HepG2 (cell line): ENCODE data around the gene ZNF740. TPM values are rescaled to one million over a fixed set of nuclear protein-coding genes. Genes with fewer than 3 reads are reported as not detected.

ENCODE experiments used
- ATAC-seq: fragments of 200-7000 bp; cut with Tn5 transposase; 3 replicates; pipeline ENCODE4 v1.9.1; 2020; ENCODE audit warnings: mild to moderate bottlenecking, moderate library complexity
- BruUV-seq: library from RNA; stranded (reverse); fragments of 400-500 nt; replicated peaks from 2 replicates; lab custom pipeline; 2021; lab: Mats Ljungman, UMichigan
- CTCF ChIA-PET: fragments of 300-600 bp; formaldehyde crosslinking; extraction: SDS; loops from one replicate; lab custom pipeline; 2021; ENCODE audit warnings: low total read pairs, inconsistent platforms, low intra/inter-chr PET ratio; lab: Yijun Ruan, JAX
- POLR2A ChIA-PET: fragments of 350-600 bp; sonication (Branson Sonifier 250); formaldehyde crosslinking; loops from one replicate; lab custom pipeline; 2020; ENCODE audit warnings: antibody characterized with exemption, inconsistent platforms; lab: Yijun Ruan, JAX
- DNase-seq: peaks from one replicate; pipeline ENCODE4 v3.0.0-alpha.2; 2015; ENCODE audit warnings: low spot score
- FAIRE-seq: peaks from 3 replicates; lab custom pipeline; 2011; peaks lifted over from hg19 to GRCh38; lab: Jason Lieb, UNC
- H2AFZ ChIP-seq: one replicate; pipeline ENCODE4 v1.6.1; 2011; ENCODE audit warnings: low read length, inconsistent platforms
- H3K27ac ChIP-seq: fragments of 300-600 bp; 3 replicates; pipeline ENCODE4 v1.8.0; 2011; ENCODE audit warnings: mixed run types, mild to moderate bottlenecking, mixed read lengths, low read length, inconsistent platforms; ENCODE audit not compliant: insufficient read depth; ENCODE audit errors: extremely low read length
- H3K27me3 ChIP-seq, 2 experiments: fragments of 200-600 bp in 1 of 2; 2 replicates in 1 of 2; 3 replicates in 1 of 2; pipeline versions ENCODE4 v1.6.0 to v1.8.0; 2011; ENCODE audit warnings: low read length in 2 of 2, mild to moderate bottlenecking in 2 of 2, moderate library complexity in 2 of 2, inconsistent platforms in 1 of 2; ENCODE audit not compliant: insufficient read depth in 2 of 2, control insufficient read depth in 1 of 2
- H3K36me3 ChIP-seq, 2 experiments: fragments of 200-600 bp in 1 of 2; replicated peaks in 1 of 2; 2 replicates in 1 of 2; 3 replicates in 1 of 2; pipeline versions ENCODE4 v1.5.1 to v1.8.0; 2011; ENCODE audit warnings: low read length in 2 of 2, inconsistent platforms in 1 of 2; ENCODE audit not compliant: insufficient read depth in 2 of 2, control insufficient read depth in 1 of 2
- H3K4me1 ChIP-seq: 2 replicates; pipeline ENCODE4 v1.5.1; 2012; ENCODE audit warnings: low read length, inconsistent platforms; ENCODE audit not compliant: insufficient read depth
- H3K4me2 ChIP-seq: 2 replicates; pipeline ENCODE4 v1.6.0; 2011; ENCODE audit warnings: low read depth, low read length, inconsistent platforms
- H3K4me3 ChIP-seq, 3 experiments: fragments of 200-600 bp in 1 of 3; sonication (generic), shearing (Covaris generic) in 1 of 3; replicated peaks in 1 of 3; 2 replicates each; pipeline ENCODE4 v1.5.1; 2011 to 2016; ENCODE audit warnings: low read length in 3 of 3, inconsistent platforms in 2 of 3, low read depth in 2 of 3, mild to moderate bottlenecking in 2 of 3, control low read depth in 1 of 3, mixed read lengths in 1 of 3; ENCODE audit not compliant: insufficient read depth in 1 of 3
- H3K79me2 ChIP-seq: one replicate; pipeline ENCODE4 v1.6.1; 2011; ENCODE audit warnings: low read length, inconsistent platforms; ENCODE audit not compliant: insufficient read depth
- H3K9ac ChIP-seq: 2 replicates; pipeline ENCODE4 v1.6.0; 2011; ENCODE audit warnings: mild to moderate bottlenecking, low read depth, low read length, inconsistent platforms; ENCODE audit not compliant: insufficient read depth
- H3K9me3 ChIP-seq: 2 replicates; pipeline ENCODE4 v1.5.1; 2012; ENCODE audit warnings: mild to moderate bottlenecking, low read length
- H4K20me1 ChIP-seq: 2 replicates; pipeline ENCODE4 v1.6.0; 2011; ENCODE audit warnings: inconsistent platforms, mild to moderate bottlenecking, low read length, moderate library complexity; ENCODE audit not compliant: insufficient read depth
- AGO1 ChIP-seq: fragments of 200-400 bp; formaldehyde crosslinking; IDR thresholded peaks from 2 replicates; pipeline ENCODE4 v1.6.1; 2017; ENCODE audit warnings: mild to moderate bottlenecking, low read depth, low read length, moderate library complexity; ENCODE audit not compliant: poor library complexity, severe bottlenecking
- ARNTL ChIP-seq: sonication (generic); formaldehyde crosslinking; IDR thresholded peaks from 2 replicates; pipeline ENCODE4 v1.4.0; 2020; ENCODE audit warnings: mild to moderate bottlenecking, missing genetic modification reagents
- BCL6 ChIP-seq: IDR thresholded peaks from 2 replicates; pipeline ENCODE4 v1.6.1; 2016; ENCODE audit warnings: missing genetic modification reagents, missing compliant biosample characterization
- CBX1 ChIP-seq: IDR thresholded peaks from one replicate; pipeline ENCODE4 v1.6.1; 2016; ENCODE audit warnings: antibody characterized with exemption, low read depth
- CREM ChIP-seq, 2 experiments: sonication (generic) in 1 of 2; formaldehyde crosslinking in 1 of 2; IDR thresholded peaks; 2 replicates each; pipeline versions ENCODE4 v1.4.0 to v1.6.1; 2016 to 2020; ENCODE audit warnings: antibody characterized with exemption in 1 of 2, mild to moderate bottlenecking in 1 of 2, missing genetic modification reagents in 1 of 2
- EHMT2 ChIP-seq: fragments of 200-600 bp; sonication (generic); IDR thresholded peaks from 2 replicates; pipeline ENCODE4 v1.7.0; 2017; ENCODE audit warnings: antibody characterized with exemption, low read depth, low read length, borderline replicate concordance
- IKZF4 ChIP-seq: sonication (generic); formaldehyde crosslinking; IDR thresholded peaks from 2 replicates; pipeline ENCODE4 v1.5.1; 2020; ENCODE audit warnings: borderline replicate concordance, mild to moderate bottlenecking, low read depth, missing genetic modification reagents; ENCODE audit errors: not compliant biosample characterization
- ZNF878 ChIP-seq: sonication (generic); formaldehyde crosslinking; IDR thresholded peaks from 2 replicates; pipeline ENCODE4 v1.8.1; 2023; ENCODE audit warnings: mild to moderate bottlenecking, missing genetic modification reagents, moderate library complexity
- WGBS: methylation state at CpG from one replicate; pipeline ENCODE4 v1.1.6; 2017; ENCODE audit warnings: low lambda C conversion rate; 5-methylcytosine and 5-hydroxymethylcytosine counted together
- in situ Hi-C: cut with HindIII; loops from 2 replicates; pipeline ENCODE4 v1.10.0; 2017; ENCODE audit warnings: low pct_unique_long_range_greater_than_20kb; ENCODE audit not compliant: extremely low pct_ligation_motif_present
- intact Hi-C: fragments of 100-400 bp; cut with micrococcal nuclease; formaldehyde crosslinking; loops from one replicate; pipeline ENCODE4 v1.10.0; 2022; ENCODE audit not compliant: unreplicated experiment
- polyA plus RNA-seq, 8 experiments: library from polyadenylated mRNA; depleted of rRNA in 3 of 8; stranded (reverse) in 7 of 8; unstranded in 1 of 8; fragments of >200 nt; fragmentation: Illumina TruSeq in 4 of 8; extraction: Trizol in 4 of 8; gene quantifications; 2 replicates each; pipeline versions ENCODE4 v1.2.1 to v1.2.3, GENCODE V29; 2011 to 2016; ENCODE audit warnings: low read depth in 4 of 8, missing spikeins in 1 of 8, mixed read lengths in 1 of 8; ENCODE audit not compliant: insufficient read depth in 1 of 8
- total RNA-seq, 5 experiments: library from RNA; depleted of rRNA; stranded (reverse); fragments of >200 nt; fragmentation: Illumina TruSeq; extraction: Trizol; gene quantifications; 2 replicates each; pipeline ENCODE4 v1.2.3, GENCODE V29; 2016; ENCODE audit warnings: low read depth in 1 of 5
- TF ChIP-seq, protein P1 (sequence below): sonication (generic); formaldehyde crosslinking; IDR thresholded peaks from 2 replicates; pipeline ENCODE4 v1.4.0; 2020; ENCODE audit warnings: missing genetic modification reagents
- TF ChIP-seq, protein P2 (sequence below): sonication (generic); formaldehyde crosslinking; IDR thresholded peaks from 2 replicates; pipeline ENCODE4 v1.4.0; 2020; ENCODE audit warnings: mild to moderate bottlenecking, missing genetic modification reagents

The ZNF740 gene
- total and polyA plus RNA-seq, 2 of the 13 experiments (the other 11 are each of a cell fraction or from before 2014, with no cell fraction given) = 16.9 to 19.0 TPM

DNA sequence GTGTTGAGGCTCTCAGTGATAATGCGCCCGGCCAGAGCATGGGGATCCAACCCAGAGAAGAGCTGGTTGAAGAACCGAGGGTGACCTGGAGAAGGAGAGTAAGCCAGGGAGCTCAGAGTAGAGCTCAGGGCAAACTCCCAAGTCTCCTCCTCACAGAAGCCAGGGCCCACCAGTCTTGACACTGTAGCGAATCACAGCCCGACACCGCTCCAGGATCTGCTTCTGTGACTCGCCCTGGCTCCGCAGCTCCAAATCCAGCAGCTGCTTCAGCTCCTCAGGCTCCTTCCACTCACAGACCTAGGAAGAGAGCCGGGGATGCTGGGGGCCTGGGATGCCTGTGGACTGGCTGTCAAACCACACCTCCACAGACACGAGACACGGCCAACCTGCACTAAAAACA is 8.2 kb upstream of the ZNF740 start:
- Histone ChIP-seq H3K27me3 (no peaks in the 10 kb centered on the region), H3K4me1 (peaks cover 43% of the 10 kb centered on the region), H3K4me3 (no peak overlapping the region), H3K9ac (no peak overlapping the region), H3K27ac (no peak overlapping the region), H3K9me3 (no peaks in the 10 kb centered on the region), H3K36me3 (no peaks in the 10 kb centered on the region), H3K4me2 (no peak overlapping the region), H3K79me2 (no peaks in the 10 kb centered on the region), H2AFZ (no peak overlapping the region), H4K20me1 (no peaks in the 10 kb centered on the region)
- no peak for DNase-seq
- ATAC-seq = no peak
- WGBS = 90% methylated on average over 6 of the region's 11 CpGs
- FAIRE-seq = no peak
- no TSS peak for BruUV-seq
- ChIA-PET CTCF (no interaction called here), POLR2A (interaction anchor here (1.0 to 2.6 kb wide), 2 partner anchors 8 to 69 kb away, joined by 3 to 15 read pairs; partner anchors contain the start of genes CSAD, SOAT2 and ZNF740)
- in situ Hi-C loops = no loop called here
- TF ChIP-seq CBX1 = no peak
- TF ChIP-seq, protein P1, sequence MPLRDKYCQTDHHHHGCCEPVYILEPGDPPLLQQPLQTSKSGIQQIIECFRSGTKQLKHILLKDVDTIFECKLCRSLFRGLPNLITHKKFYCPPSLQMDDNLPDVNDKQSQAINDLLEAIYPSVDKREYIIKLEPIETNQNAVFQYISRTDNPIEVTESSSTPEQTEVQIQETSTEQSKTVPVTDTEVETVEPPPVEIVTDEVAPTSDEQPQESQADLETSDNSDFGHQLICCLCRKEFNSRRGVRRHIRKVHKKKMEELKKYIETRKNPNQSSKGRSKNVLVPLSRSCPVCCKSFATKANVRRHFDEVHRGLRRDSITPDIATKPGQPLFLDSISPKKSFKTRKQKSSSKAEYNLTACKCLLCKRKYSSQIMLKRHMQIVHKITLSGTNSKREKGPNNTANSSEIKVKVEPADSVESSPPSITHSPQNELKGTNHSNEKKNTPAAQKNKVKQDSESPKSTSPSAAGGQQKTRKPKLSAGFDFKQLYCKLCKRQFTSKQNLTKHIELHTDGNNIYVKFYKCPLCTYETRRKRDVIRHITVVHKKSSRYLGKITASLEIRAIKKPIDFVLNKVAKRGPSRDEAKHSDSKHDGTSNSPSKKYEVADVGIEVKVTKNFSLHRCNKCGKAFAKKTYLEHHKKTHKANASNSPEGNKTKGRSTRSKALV (CRISPR knock-in tag) = no peak
- TF ChIP-seq CREM (IDR thresholded peaks at IDR 0.05) = no peak
- no peak for TF ChIP-seq CREM (CRISPR knock-in tag; IDR thresholded peaks at IDR 0.05)
- no peak for TF ChIP-seq BCL6 (CRISPR knock-in tag)
- TF ChIP-seq ZNF878 (CRISPR knock-in tag) = no peak
- TF ChIP-seq AGO1 = no peak
- TF ChIP-seq IKZF4 (CRISPR knock-in tag) = no peak
- TF ChIP-seq, protein P2, sequence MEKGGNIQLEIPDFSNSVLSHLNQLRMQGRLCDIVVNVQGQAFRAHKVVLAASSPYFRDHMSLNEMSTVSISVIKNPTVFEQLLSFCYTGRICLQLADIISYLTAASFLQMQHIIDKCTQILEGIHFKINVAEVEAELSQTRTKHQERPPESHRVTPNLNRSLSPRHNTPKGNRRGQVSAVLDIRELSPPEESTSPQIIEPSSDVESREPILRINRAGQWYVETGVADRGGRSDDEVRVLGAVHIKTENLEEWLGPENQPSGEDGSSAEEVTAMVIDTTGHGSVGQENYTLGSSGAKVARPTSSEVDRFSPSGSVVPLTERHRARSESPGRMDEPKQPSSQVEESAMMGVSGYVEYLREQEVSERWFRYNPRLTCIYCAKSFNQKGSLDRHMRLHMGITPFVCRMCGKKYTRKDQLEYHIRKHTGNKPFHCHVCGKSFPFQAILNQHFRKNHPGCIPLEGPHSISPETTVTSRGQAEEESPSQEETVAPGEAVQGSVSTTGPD (CRISPR knock-in tag) = no peak
- TF ChIP-seq EHMT2 = no peak
- TF ChIP-seq ARNTL = no peak
- intact Hi-C loops = no loop called here
